Fibroblast of lung (primary cell): ENCODE results near the gene DLGAP4. TPM values are rescaled to one million over a fixed set of nuclear protein-coding genes. Genes with fewer than 3 reads are reported as not detected.
"Not testable (repeated sequence)": the region's sequence is repeated elsewhere in the genome, so short reads cannot be mapped to it uniquely, and the experiment has no call there.

Experiments used
- DNase-seq, 2 donors: peaks; one replicate each; pipeline versions ENCODE4 v3.0.0 to v3.0.0-alpha.2; 2010; ENCODE audit warnings: low read depth in 2 of 2
- H2AFZ ChIP-seq: 2 replicates; pipeline ENCODE4 v1.5.1; 2012; ENCODE audit warnings: low read length, control low read depth, inconsistent platforms
- H3K27ac ChIP-seq: 2 replicates; pipeline ENCODE4 v1.5.1; 2011; ENCODE audit warnings: low read length, control low read depth; ENCODE audit not compliant: insufficient read depth
- H3K27me3 ChIP-seq: 2 replicates; pipeline ENCODE4 v1.5.1; 2011; ENCODE audit warnings: mild to moderate bottlenecking, low read length; ENCODE audit not compliant: control insufficient read depth, insufficient read depth
- H3K36me3 ChIP-seq: 2 replicates; pipeline ENCODE4 v1.5.1; 2011; ENCODE audit warnings: low read length; ENCODE audit not compliant: control insufficient read depth, insufficient read depth
- H3K4me1 ChIP-seq: 2 replicates; pipeline ENCODE4 v1.5.1; 2011; ENCODE audit warnings: low read length; ENCODE audit not compliant: control insufficient read depth, insufficient read depth; ENCODE audit errors: extremely low read depth
- H3K4me2 ChIP-seq: 2 replicates; pipeline ENCODE4 v1.5.1; 2011; ENCODE audit warnings: low read length, control low read depth; ENCODE audit not compliant: insufficient read depth; ENCODE audit errors: extremely low read depth
- H3K4me3 ChIP-seq, 4 experiments: fragments of 200-600 bp in 1 of 4; sonication (generic) in 1 of 4; replicated peaks in 1 of 4; 2 replicates each; pipeline ENCODE4 v1.5.1; 2011 to 2016; ENCODE audit warnings: low read length in 4 of 4, low read depth in 3 of 4, mild to moderate bottlenecking in 3 of 4, control low read depth in 2 of 4, inconsistent platforms in 1 of 4, mixed read lengths in 1 of 4; ENCODE audit not compliant: insufficient read depth in 1 of 4; ENCODE audit errors: control extremely low read depth in 1 of 4
- H3K79me2 ChIP-seq: 2 replicates; pipeline ENCODE4 v1.5.1; 2012; ENCODE audit warnings: mild to moderate bottlenecking, low read length, inconsistent platforms; ENCODE audit not compliant: control insufficient read depth, insufficient read depth
- H3K9ac ChIP-seq: 2 replicates; pipeline ENCODE4 v1.5.1; 2011; ENCODE audit warnings: mild to moderate bottlenecking, low read length, control low read depth; ENCODE audit not compliant: insufficient read depth
- H3K9me3 ChIP-seq: 2 replicates; pipeline ENCODE4 v1.5.1; 2012; ENCODE audit warnings: low read depth, low read length; ENCODE audit not compliant: control insufficient read depth, insufficient read depth
- H4K20me1 ChIP-seq: 2 replicates; pipeline ENCODE4 v1.5.1; 2011; ENCODE audit warnings: low read length; ENCODE audit not compliant: control insufficient read depth, insufficient read depth; ENCODE audit errors: extremely low read depth
- EZH2 ChIP-seq: IDR thresholded peaks from 2 replicates; pipeline ENCODE4 v1.5.1; 2012; ENCODE audit warnings: low read length, control low read depth, mild to moderate bottlenecking; ENCODE audit errors: missing control alignments
- polyA plus RNA-seq, 2 donors: library from polyadenylated mRNA; depleted of rRNA in 1 of 2; stranded (reverse) in 1 of 2; unstranded in 1 of 2; fragments of >200 nt; gene quantifications; 2 replicates each; pipeline ENCODE4 v1.2.1, GENCODE V29; 2011 to 2012; ENCODE audit warnings: missing spikeins in 1 of 2
- total RNA-seq: library from RNA; depleted of rRNA; stranded (reverse); fragments of >200 nt; gene quantifications from 2 replicates; pipeline ENCODE4 v1.2.1, GENCODE V29; 2014
- TF ChIP-seq, protein P1 (sequence below), 2 donors: IDR thresholded peaks in 1 of 2; conservative IDR thresholded peaks in 1 of 2; 1 replicate in 1 of 2; 2 replicates in 1 of 2; pipeline ENCODE4 v1.5.1; 2011 to 2012; ENCODE audit warnings: low read length in 2 of 2, control low read depth in 1 of 2, inconsistent platforms in 1 of 2, low read depth in 1 of 2, mild to moderate bottlenecking in 1 of 2

The DLGAP4 gene
- total and polyA plus RNA-seq, 2 donors (not counting 1 experiment from before 2014, with no cell fraction given): 25.9 to 26.9 TPM

DNA sequence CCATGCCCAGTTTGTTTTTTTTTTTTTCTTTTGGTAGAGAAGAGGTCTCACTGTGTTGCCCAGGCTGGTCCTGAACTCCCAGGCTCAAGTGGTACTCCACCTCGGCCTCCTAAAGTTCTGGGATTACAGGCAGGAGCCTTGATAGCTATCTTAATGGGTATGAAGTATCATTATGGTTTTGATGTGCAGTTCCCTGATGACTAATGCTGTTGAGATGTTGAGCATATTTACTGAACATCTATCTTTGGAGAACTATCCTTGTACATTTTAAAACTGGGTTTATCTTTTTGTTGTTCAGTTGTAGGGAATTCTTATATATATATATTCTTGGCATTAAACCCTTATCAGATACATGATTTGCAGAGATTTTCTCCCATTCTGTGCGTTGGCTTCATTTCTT lies 213.8 kb downstream of the DLGAP4 start:
- TF ChIP-seq, protein P1, sequence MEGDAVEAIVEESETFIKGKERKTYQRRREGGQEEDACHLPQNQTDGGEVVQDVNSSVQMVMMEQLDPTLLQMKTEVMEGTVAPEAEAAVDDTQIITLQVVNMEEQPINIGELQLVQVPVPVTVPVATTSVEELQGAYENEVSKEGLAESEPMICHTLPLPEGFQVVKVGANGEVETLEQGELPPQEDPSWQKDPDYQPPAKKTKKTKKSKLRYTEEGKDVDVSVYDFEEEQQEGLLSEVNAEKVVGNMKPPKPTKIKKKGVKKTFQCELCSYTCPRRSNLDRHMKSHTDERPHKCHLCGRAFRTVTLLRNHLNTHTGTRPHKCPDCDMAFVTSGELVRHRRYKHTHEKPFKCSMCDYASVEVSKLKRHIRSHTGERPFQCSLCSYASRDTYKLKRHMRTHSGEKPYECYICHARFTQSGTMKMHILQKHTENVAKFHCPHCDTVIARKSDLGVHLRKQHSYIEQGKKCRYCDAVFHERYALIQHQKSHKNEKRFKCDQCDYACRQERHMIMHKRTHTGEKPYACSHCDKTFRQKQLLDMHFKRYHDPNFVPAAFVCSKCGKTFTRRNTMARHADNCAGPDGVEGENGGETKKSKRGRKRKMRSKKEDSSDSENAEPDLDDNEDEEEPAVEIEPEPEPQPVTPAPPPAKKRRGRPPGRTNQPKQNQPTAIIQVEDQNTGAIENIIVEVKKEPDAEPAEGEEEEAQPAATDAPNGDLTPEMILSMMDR (conservative IDR thresholded peaks at IDR 0.05 in 1 of 2, IDR thresholded peaks at IDR 0.05 in 1 of 2; ENCODE audit: low read depth in 1 of 2, low read length in 2 of 2): no peak
- TF ChIP-seq EZH2: no peak
- Histone ChIP-seq H3K4me3 (no peak overlapping the region), H3K27ac (no peak overlapping the region), H3K79me2 (peaks cover 1% of the 10 kb centered on the region), H3K9ac (no peak overlapping the region), H3K9me3 (no peaks in the 10 kb centered on the region), H3K27me3 (no peaks in the 10 kb centered on the region), H3K36me3 (peaks cover 6% of the 10 kb centered on the region), H3K4me2 (no peak overlapping the region), H3K4me1 (no peaks in the 10 kb centered on the region), H2AFZ (no peak overlapping the region), H4K20me1 (no peaks in the 10 kb centered on the region)
- DNase-seq: peak in 1 of 2 donors; percentile 33

DNA sequence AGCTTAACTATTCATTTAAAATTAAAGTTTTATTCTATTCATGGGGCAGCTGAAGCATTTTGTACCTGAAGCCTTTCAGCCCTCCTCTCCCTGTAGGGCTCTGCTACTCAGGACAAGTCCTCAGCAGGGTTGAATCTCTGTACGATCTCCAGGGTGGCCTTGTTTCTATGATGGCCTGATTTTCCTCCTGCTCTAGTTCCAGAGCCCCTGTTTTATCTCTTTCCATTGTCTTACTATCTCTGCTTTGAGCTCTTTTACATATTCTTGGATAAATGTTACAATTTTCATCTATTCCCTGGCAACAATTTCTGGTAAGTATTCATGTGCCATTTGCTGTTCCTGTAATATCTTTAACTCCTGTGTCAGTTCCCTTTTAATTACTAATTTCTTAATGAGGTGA lies 215.4 kb downstream of the DLGAP4 start:
- Histone ChIP-seq H3K27ac (no peak overlapping the region), H4K20me1 (no peaks in the 10 kb centered on the region), H3K4me1 (no peaks in the 10 kb centered on the region), H3K79me2 (peaks cover 1% of the 10 kb centered on the region), H3K36me3 (peaks cover 18% of the 10 kb centered on the region), H3K4me3 (no peak overlapping the region), H3K4me2 (no peak overlapping the region), H3K27me3 (no peaks in the 10 kb centered on the region), H2AFZ (no peak overlapping the region), H3K9me3 (no peaks in the 10 kb centered on the region), H3K9ac (no peak overlapping the region)
- TF ChIP-seq, protein P1 (conservative IDR thresholded peaks at IDR 0.05 in 1 of 2, IDR thresholded peaks at IDR 0.05 in 1 of 2; ENCODE audit: low read depth in 1 of 2, low read length in 2 of 2): no peak
- no peak for TF ChIP-seq EZH2
- no peak for DNase-seq

DNA sequence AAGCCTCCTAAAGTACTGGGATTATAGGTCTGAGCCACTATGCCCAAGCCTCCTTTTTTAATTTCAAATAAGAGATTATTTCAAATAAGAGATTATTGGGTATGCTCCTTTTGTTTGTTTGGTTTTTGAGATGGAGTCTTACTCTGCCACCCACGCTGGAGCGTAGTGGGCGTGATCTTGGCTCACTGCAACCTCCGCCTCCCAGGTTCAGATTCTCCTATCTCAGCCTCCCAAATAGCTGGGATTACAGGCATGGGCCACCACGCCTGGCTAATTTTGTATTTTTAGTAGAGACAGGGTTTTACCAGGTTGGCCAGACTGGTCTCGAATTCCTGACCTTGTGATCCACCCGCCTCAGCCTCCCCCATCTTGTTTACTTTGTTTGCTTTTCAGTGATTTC lies 216.3 kb downstream of the DLGAP4 start:
- not testable (repeated sequence) for DNase-seq, H4K20me1 ChIP-seq, H3K4me2 ChIP-seq, H3K9ac ChIP-seq, H3K4me3 ChIP-seq, H3K9me3 ChIP-seq, H3K27ac ChIP-seq, H3K79me2 ChIP-seq, H2AFZ ChIP-seq, H3K4me1 ChIP-seq, H3K27me3 ChIP-seq
- H3K36me3 ChIP-seq: peaks cover 24% of the 10 kb centered on the region
